ENCODE measurements around the gene NLRP1.

- TF ChIP-seq POLR2AphosphoS5 (IDR thresholded peaks at IDR 0.05; ENCODE audit: low read depth, low read length) (no peak), REST (IDR thresholded peaks at IDR 0.05; ENCODE audit: insufficient read depth in 1 of 2, low read depth in 2 of 2, low read length in 2 of 2) (no peak), SIN3A (IDR thresholded peaks at IDR 0.05; ENCODE audit: borderline replicate concordance, insufficient read depth, low read length) (no peak), TAF1 (IDR thresholded peaks at IDR 0.05; ENCODE audit: borderline replicate concordance, insufficient read depth, low read length) (no peak), FOXP2 (optimal IDR thresholded peaks at IDR 0.05; ENCODE audit: borderline replicate concordance, extremely low read depth, extremely low read length, insufficient read depth) (no peak)
These were observed 26.3 kb downstream of the NLRP1 start for GRCh38 chr17:5557990-5558389.
